Fibroblast of the conjunctiva (primary cell): ENCODE measurements around the gene TRIM47.

ENCODE experiments used
- DNase-seq: peaks from one replicate; pipeline ENCODE4 v3.0.0-alpha.2; 2010; ENCODE audit warnings: low read depth

TRIM47 gene, protein sequence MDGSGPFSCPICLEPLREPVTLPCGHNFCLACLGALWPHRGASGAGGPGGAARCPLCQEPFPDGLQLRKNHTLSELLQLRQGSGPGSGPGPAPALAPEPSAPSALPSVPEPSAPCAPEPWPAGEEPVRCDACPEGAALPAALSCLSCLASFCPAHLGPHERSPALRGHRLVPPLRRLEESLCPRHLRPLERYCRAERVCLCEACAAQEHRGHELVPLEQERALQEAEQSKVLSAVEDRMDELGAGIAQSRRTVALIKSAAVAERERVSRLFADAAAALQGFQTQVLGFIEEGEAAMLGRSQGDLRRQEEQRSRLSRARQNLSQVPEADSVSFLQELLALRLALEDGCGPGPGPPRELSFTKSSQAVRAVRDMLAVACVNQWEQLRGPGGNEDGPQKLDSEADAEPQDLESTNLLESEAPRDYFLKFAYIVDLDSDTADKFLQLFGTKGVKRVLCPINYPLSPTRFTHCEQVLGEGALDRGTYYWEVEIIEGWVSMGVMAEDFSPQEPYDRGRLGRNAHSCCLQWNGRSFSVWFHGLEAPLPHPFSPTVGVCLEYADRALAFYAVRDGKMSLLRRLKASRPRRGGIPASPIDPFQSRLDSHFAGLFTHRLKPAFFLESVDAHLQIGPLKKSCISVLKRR

DNA sequence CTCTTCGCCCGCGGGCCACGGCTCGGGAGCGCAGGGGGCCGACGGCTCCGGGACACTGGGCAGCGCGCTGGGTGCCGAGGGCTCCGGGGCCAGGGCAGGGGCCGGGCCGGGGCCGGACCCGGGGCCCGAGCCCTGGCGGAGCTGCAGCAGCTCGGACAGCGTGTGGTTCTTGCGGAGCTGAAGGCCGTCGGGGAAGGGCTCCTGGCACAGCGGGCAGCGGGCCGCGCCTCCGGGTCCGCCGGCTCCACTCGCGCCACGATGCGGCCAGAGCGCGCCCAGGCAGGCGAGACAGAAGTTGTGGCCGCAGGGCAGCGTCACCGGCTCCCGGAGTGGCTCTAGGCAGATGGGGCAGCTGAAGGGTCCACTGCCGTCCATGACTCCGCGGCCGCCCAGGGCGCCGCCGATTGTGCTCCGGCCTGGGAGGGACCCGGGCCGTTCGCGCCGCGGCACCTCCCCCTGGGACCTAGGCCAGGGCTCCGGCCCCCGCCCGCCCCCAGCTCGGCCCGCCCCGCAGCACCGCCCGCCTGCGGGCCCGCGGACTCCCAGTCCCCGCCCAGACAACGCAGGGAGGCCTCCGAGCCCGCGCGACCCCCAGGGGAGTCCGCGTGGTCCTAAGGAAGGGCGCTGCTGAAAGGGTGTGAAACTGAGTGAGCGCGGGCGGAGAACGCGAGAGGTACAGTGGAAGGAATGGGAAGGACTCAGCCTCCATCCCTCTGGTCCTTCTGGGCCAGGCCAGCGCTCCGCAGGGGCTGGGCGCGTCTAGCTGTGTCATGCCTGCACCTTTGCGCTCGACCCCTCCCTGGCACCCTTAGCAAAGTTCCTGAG is at the start of gene TRIM47:
TSS of gene TRIM47 (minus strand) at position 408 of the 825 bp plus-strand sequence. CDS start at position 375, 33 bp downstream.
- DNase-seq: peak; percentile 67

- no peak for DNase-seq
Measured at GRCh38 chr17:75927286-75927922, 49.0 kb upstream of the TRIM47 start.

DNA sequence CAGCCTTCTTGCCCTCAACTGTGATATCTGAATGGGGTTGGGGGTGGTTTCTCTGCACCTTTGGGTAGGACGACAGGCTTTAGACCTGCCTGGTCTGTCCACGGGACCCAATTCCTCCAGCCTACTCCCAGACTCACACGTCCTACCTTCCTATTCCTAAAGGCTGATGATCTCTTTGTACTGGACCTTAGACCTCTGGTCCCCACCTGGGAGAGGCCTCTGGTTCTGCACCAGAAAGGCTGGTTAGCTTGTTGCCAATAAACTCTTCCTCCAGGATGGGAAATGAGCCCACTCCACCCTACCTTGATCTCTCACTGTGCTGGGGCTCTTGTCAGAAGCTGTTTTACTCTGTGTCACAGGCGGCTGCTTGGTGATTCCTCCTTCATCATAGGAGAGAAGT is 48.1 kb upstream of the TRIM47 start:
- DNase-seq: no peak

- no peak for DNase-seq
Measured at GRCh38 chr17:75925912-75926311, 47.5 kb upstream of the TRIM47 start.

DNA sequence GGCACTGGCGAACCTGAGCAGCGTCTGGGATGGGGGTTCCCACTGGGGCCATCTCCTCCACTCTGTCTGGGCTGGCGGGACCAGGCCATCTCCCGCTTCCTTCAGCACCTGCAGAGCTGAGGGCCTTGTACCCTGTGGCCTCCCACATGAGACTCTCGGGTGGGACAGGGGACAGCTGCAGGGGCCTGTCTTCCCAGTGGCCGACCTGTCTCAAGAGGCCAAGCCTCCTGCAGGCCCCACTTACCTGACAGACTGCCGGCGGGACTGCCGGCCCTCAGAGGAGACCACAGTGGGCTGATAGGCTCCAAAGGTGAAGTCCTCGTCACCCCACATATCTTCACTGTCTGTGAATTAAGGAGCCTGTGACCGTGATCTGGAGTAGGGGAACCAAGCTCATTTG is 46.7 kb upstream of the TRIM47 start:
- DNase-seq: no peak

DNA sequence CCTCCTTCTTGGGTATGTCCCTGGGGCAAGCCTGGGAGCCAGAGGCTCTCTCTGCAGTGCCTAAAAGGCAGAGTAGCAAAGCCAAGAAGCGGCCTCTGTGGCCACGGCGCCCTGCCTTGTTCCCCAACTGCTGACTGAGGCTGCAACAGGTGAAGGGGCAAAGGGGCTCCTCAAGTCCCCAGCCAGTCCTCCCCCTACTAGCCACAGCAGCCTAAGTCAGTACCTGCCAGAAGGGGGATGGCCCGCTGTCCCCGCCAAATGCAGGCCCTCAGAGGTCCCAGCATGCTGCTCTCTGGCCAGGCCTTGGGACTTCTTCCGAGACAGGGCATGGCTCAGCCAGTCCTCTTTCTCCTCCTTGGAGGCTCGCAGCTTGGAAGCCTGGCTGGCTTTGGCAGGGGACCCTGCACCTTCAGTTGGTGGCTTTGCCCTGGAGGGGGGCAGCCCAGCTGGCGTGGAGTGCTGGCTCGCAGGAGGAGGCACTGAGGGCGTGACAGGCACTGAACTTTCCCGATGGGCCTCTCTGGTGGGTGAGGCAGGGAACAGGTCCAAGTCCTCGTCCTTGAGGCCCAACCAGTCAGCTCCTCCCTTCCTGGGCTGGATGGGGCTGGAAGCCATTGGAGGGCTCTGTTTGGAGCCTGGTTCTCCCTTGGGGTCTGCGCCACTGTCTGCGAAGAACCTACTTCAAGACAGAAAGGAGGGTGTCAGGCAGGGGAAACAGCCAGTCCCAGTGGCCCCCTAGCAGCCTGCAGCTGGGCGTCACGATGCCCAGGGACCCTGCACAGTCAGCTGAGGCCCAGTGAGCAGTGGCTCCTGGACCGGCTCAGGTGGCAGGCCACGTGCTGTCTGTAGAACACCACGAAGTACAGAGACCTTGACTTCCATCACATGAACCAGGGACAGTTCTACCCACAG is 44.8 kb upstream of the TRIM47 start:
- DNase-seq: no peak

DNA sequence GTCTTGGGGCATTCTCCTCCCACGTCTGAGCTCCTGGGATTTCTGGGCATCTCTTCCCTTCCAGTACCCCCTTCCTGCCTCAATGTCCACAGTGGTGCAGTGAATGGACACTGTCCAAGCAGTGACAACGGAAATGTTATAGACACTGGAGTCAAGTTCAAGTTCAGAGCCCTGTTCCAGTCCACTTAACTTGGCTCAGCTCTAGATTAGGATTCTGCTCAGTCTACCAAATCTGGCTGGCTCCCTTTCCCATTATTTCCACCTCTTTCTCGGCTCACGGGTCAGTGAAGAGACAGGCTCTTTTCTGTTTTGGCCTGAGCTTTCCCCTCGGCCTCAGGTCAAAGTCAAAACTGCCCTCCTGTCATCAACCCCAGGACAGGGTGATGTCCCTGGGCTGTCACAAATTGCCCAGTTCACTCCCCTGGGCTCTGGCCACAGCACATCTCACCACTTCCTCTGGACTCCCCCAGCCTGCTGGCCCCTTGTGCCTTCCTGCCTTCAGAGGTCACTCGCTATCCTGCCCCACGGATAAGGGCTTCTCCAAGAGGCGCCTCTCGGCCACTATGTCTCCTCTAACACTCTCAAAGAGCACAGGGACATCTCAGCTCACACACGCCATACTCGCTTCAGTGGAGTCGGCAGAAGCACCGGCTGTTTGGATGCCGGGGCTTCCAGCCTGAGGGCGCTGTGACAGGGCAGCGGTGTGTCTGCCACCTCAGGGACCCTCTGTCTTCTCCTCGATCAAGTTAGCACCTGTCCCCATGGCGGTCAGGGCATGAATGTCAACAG is 44.0 kb upstream of the TRIM47 start:
- DNase-seq: no peak

DNA sequence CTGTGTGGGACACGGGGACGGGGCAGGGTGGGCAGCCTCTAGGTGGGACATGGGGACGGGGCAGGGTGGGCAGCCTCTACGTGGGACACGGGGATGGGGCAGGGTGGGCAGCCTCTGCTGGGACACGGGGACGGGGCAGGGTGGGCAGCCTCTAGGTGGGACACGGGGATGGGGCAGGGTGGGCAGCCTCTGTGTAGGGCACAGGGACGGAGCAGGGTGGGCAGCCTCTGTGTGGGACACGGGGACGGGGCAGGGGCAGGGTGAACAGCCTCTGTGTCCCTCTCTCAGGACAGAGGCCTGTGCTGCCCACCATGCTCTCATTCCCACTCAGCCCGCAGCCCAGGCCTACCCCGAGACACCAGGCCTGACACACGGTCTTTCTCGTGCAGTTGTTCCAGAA is 43.2 kb upstream of the TRIM47 start:
- no peak for DNase-seq

- DNase-seq: no peak
Measured at GRCh38 chr17:75920045-75920560, 41.7 kb upstream of the TRIM47 start.

DNA sequence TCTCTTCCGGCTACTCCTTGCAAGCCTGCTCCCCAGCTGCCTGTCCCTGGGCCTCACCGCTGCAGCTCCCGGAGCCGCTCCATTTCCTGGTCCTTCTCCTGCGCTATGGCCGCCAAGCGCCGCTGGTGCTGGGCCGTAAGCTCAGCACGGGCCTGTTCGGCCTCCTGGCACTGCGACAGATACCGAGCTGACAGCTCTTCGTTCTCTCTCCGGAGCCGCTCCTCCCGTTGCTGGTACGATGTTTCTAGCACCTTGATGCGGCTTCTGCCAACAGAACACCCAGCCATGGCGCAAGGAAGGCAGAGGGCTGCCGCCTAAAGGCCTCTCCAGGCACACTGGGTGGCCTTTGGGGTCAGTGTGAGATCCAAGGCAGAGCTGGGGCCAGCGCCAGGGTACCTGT is 41.2 kb upstream of the TRIM47 start:
- no peak for DNase-seq

GRCh38 chr17:75917917-75918445 is 39.6 kb upstream of the TRIM47 start:
- DNase-seq: no peak

DNA sequence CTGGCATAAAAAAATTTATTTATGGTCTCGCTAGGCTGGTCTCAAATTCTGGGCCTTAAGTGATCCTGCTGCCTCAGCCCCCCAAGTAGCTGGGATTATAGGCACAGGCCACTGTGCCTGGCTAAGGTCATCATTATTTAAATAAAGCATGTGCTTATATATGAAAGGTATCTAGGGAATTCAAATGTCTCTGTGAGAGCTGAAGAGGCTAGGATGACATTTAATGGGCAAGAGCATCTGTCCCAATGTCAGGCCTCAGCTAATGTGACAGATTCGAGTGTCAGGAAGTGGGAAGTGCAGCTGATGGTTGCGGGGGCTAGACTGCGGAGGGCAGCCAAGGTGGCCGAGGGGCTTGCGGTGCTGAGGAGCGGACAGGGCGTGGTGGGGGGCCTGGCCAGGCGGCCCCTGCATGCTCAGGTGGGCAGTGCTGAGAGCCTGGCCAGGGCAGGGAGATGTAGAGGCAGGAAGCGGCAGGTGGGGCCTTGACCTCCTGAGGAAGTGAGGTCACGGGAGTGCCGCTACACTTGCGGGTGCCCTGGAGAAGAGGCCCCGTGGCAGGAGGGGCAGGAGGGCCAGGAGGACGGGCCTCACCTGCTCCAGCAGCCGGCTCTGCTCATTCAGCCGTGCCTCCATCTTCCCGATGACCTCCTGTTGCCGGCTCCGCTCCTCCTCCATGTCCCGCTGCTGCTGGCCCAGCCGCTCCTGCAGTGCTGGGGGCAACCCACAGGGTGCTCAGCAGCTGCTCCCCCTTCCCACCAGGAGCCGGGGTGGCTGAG is 38.9 kb upstream of the TRIM47 start:
- no peak for DNase-seq

- DNase-seq: no peak
Measured at GRCh38 chr17:75915268-75915667, 36.9 kb upstream of the TRIM47 start.

GRCh38 chr17:75914643-75915267 is 36.4 kb upstream of the TRIM47 start:
- DNase-seq: no peak

- no peak for DNase-seq
Measured at GRCh38 chr17:75913537-75914210, 35.3 kb upstream of the TRIM47 start.

DNA sequence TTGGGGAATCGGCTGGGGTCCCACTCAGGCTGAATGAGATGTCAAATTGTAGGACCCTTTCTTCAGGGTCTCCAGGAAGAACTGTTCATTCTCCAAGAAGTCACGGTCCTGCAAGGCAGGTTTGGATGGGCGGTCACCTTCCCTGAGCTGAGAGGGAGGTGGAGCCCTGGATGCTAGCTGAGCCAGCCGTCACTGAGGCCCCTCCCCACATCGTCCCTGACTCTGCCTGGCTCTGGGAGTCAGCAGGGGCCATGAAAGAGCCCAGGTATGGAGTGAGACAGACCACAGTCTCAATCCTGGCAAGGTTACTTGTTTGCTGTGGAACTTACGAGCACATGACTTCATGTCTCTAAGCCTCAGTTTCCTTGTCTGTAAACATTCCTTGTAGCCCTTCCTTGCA is 32.3 kb upstream of the TRIM47 start:
- DNase-seq: no peak

DNA sequence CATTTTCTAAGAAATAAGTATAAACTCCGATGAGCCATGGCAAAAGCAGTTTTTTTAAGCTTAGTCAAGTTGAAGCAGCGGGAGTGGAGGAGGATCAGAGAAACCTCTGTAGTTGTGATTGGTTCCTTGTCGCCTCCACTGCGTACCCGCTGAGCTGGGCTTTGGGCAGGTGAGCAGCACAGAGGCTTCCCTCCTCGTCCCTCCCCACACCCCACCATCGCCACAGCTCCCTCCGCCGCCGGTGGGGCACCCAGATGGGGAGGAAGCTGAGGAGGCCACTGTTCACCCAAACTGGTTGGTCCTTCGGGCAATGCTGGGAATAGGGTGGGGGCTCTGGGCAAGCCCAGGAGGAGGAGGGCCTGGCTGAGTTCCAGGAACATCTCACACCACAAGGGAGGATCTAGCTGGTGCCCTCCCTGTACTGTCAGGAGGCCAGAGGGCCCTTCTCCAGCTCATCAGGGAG is 31.5 kb upstream of the TRIM47 start:
- DNase-seq: peak; percentile 51
